ENCODE data around the gene BICD1.

- TF ChIP-seq MAX (IDR thresholded peaks at IDR 0.05; ENCODE audit: insufficient read depth, insufficient read length), result no peak
- no peak for TF ChIP-seq EZH2 (IDR thresholded peaks at IDR 0.05; ENCODE audit: borderline replicate concordance, low read depth, low read length, severe bottlenecking)
- no peak for TF ChIP-seq POLR2A (IDR thresholded peaks at IDR 0.05; ENCODE audit: low read depth, low read length)
- TF ChIP-seq CTCF (IDR thresholded peaks at IDR 0.05; ENCODE audit: extremely low read depth in 1 of 2, insufficient read depth in 1 of 2, low read depth in 1 of 2, low read length in 2 of 2), result no peak
- TF ChIP-seq MYC (IDR thresholded peaks at IDR 0.05; ENCODE audit: low read depth, low read length), result no peak
- TF ChIP-seq POLR2AphosphoS5 (IDR thresholded peaks at IDR 0.05; ENCODE audit: insufficient read depth, low read depth, low read length), result no peak
- no peak for TF ChIP-seq FOS (IDR thresholded peaks at IDR 0.05; ENCODE audit: borderline replicate concordance, insufficient read depth, low read length)
- TF ChIP-seq JUN (IDR thresholded peaks at IDR 0.05; ENCODE audit: borderline replicate concordance, insufficient read depth, insufficient read length, low read depth), result no peak
Measured at GRCh38 chr12:32431025-32431424, 324.4 kb downstream of the BICD1 start.
